Cardiac atrium fibroblast (primary cell): Measurements from ENCODE around the gene TRABD2B. TPM values are rescaled to one million over a fixed set of nuclear protein-coding genes. Genes with fewer than 3 reads are reported as not detected.

Source experiments
- total RNA-seq: library from RNA; depleted of rRNA; stranded (reverse); fragments of >200 nt; gene quantifications from 2 replicates; pipeline ENCODE4 v1.2.3, GENCODE V29; 2015

TRABD2B gene
- under 0.01 and 2.1 TPM in 2 replicates for total RNA-seq

DNA sequence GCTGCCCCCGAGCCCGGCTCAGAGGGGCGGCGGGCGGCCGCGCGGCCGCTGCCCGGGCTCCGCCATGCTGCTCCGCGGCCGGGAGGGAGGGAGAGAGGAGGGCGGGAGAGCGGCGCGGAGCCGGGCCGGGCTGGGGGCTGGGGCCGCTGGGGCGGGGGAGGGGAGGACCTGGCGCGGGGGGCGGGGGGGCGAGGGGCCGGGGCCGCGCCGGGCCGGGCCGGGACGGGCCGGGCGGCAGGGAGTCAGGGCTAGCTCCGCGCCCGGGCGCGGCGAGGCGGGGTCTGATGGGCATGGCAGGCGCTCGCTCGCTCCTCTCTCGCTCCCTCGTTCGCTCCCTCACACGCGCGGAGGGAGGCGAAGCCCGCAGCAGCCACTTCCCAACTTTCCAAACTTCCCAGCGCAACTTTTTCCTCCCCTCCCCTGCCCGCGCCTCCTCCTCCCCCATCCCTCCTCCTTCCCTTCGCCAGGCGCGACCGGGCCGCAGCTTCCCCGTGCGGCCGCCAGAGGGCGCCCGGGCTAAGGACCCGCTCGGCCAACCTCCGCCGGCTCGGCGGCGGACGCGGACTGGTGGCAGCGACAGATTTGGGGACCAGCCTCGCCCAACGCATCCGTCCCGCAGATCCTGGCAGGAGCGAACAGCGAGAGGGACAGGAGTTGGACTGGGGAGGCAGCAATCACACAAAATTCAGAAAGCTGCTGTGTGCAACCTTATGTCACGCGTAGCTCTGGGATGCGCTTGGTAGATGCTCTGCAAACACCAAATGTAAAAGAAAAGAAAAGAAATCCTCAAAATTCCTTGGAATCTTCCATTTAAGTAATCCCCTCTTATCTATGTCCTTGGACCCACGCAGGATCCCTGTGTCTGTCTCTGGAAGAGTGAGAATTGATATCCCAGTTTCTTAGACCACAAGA, at the start of gene TRABD2B:
Gene TRABD2B (minus strand): TSS at position 97 of the 912 bp plus-strand sequence.

Other genes starting within 250 kb of the TRABD2B start
- not detected in 2 replicates for gene SLC5A9, start 225.3 kb upstream of the TRABD2B start, total RNA-seq